Measurements from ENCODE around the gene TRMT6.

Gene TRMT6

GRCh38 chr20:5899444-5899843, 50.9 kb downstream of the TRMT6 start:
- no peak for TF ChIP-seq GATA3 (IDR thresholded peaks at IDR 0.05; ENCODE audit: low read depth, low read length)
- no peak for TF ChIP-seq GATA2 (IDR thresholded peaks at IDR 0.05; ENCODE audit: low read depth, low read length)

GRCh38 chr20:5895626-5896025, 54.7 kb downstream of the TRMT6 start:
- TF ChIP-seq GATA2 (IDR thresholded peaks at IDR 0.05; ENCODE audit: low read depth, low read length) (no peak), GATA3 (IDR thresholded peaks at IDR 0.05; ENCODE audit: low read depth, low read length) (no peak)

- TF ChIP-seq GATA2 (IDR thresholded peaks at IDR 0.05; ENCODE audit: low read depth, low read length) (no peak), GATA3 (IDR thresholded peaks at IDR 0.05; ENCODE audit: low read depth, low read length) (no peak)
Measured at GRCh38 chr20:5893621-5894020, 56.7 kb downstream of the TRMT6 start.

GRCh38 chr20:5893052-5893451, 57.3 kb downstream of the TRMT6 start:
- TF ChIP-seq GATA2 (IDR thresholded peaks at IDR 0.05; ENCODE audit: low read depth, low read length): peak; percentile 9; the same call in 1 of the 2 replicates
- TF ChIP-seq GATA3 (IDR thresholded peaks at IDR 0.05; ENCODE audit: low read depth, low read length): no peak

- TF ChIP-seq GATA3 (IDR thresholded peaks at IDR 0.05; ENCODE audit: low read depth, low read length) (no peak), GATA2 (IDR thresholded peaks at IDR 0.05; ENCODE audit: low read depth, low read length) (no peak)
Measured at GRCh38 chr20:5890773-5891441, 59.4 kb downstream of the TRMT6 start.

GRCh38 chr20:5888041-5888440, 62.3 kb downstream of the TRMT6 start:
- no peak for TF ChIP-seq GATA2 (IDR thresholded peaks at IDR 0.05; ENCODE audit: low read depth, low read length)
- no peak for TF ChIP-seq GATA3 (IDR thresholded peaks at IDR 0.05; ENCODE audit: low read depth, low read length)

- TF ChIP-seq GATA2 (IDR thresholded peaks at IDR 0.05; ENCODE audit: low read depth, low read length) (no peak), GATA3 (IDR thresholded peaks at IDR 0.05; ENCODE audit: low read depth, low read length) (no peak)
Measured at GRCh38 chr20:5887386-5887785, 62.9 kb downstream of the TRMT6 start.
